Left ventricle myocardium inferior (tissue), 1 donor: ENCODE measurements around the gene FOXB1. TPM values are rescaled to one million over a fixed set of nuclear protein-coding genes. Genes with fewer than 3 reads are reported as not detected.

Experiments
- DNase-seq: peaks from one replicate; pipeline ENCODE4 v3.0.0-alpha.2; 2020
- H3K27ac ChIP-seq: fragments of 200-600 bp; replicated peaks from 2 replicates; pipeline ENCODE4 v1.8.0; 2021
- H3K27me3 ChIP-seq: fragments of 200-600 bp; 2 replicates; pipeline ENCODE4 v1.8.0; 2021; ENCODE audit warnings: low read depth
- H3K36me3 ChIP-seq: fragments of 200-600 bp; 2 replicates; pipeline ENCODE4 v1.8.0; 2021
- H3K4me1 ChIP-seq: fragments of 200-600 bp; 2 replicates; pipeline ENCODE4 v1.8.0; 2021
- H3K4me3 ChIP-seq: fragments of 200-600 bp; 2 replicates; pipeline ENCODE4 v1.8.0; 2021; ENCODE audit warnings: mild to moderate bottlenecking, moderate library complexity
- H3K9me3 ChIP-seq: fragments of 200-600 bp; replicated peaks from 2 replicates; pipeline ENCODE4 v1.8.0; 2021
- CTCF ChIP-seq: fragments of 200-600 bp; IDR thresholded peaks from 2 replicates; pipeline ENCODE4 v1.8.0; 2021; ENCODE audit warnings: antibody characterized with exemption, mild to moderate bottlenecking, borderline replicate concordance
- intact Hi-C: fragments of 100-400 bp; cut with micrococcal nuclease; formaldehyde crosslinking; loops from one replicate; pipeline ENCODE4 v1.11.0; 2022
- total RNA-seq: library from RNA; stranded (reverse); fragmentation: NEBNext Ultra II Directional; extraction: Animal tissue kit (Norgen Biotek cat#: 25700); gene quantifications from one replicate; pipeline ENCODE4 v1.2.1, GENCODE V29; 2021
- donor health status: DM: no; HTN: yes; CAD: no; lungs with severe emphysema.

FOXB1 gene
- total RNA-seq, 1 donor from 2014 or later, result not detected

- no peak for DNase-seq
- Histone ChIP-seq H3K4me3 (no peak overlapping the region), H3K36me3 (no peaks in the 10 kb centered on the region), H3K27ac (no peak overlapping the region), H3K4me1 (peaks cover 31% of the 10 kb centered on the region), H3K27me3 (peaks cover 100% of the 10 kb centered on the region), H3K9me3 (no peaks in the 10 kb centered on the region)
- intact Hi-C loops, result no loop called here
- no peak for TF ChIP-seq CTCF
These were observed 1.4 kb upstream of the FOXB1 start for GRCh38 chr15:60002528-60003218.

GRCh38 chr15:60003243-60004008 is 685 bp upstream of the FOXB1 start:
- H3K9me3 ChIP-seq, result no peaks in the 10 kb centered on the region
- H3K4me1 ChIP-seq, result peaks cover 31% of the 10 kb centered on the region
- no peak for DNase-seq
- H3K27me3 ChIP-seq, result peaks cover 100% of the 10 kb centered on the region
- intact Hi-C loops, result no loop called here
- no peaks in the 10 kb centered on the region for H3K36me3 ChIP-seq
- TF ChIP-seq CTCF, result no peak
- peak overlapping the region; percentile 64 for H3K4me3 ChIP-seq
- no peak overlapping the region for H3K27ac ChIP-seq

- Histone ChIP-seq H3K9me3 (no peaks in the 10 kb centered on the region), H3K27ac (no peak overlapping the region), H3K4me1 (peaks cover 31% of the 10 kb centered on the region), H3K27me3 (peaks cover 100% of the 10 kb centered on the region), H3K36me3 (no peaks in the 10 kb centered on the region), H3K4me3 (peak overlapping the region; percentile 64)
- intact Hi-C loops, result no loop called here
- no peak for DNase-seq
- TF ChIP-seq CTCF, result no peak
These were observed 788 bp downstream of the FOXB1 start for GRCh38 chr15:60004846-60005351.

GRCh38 chr15:60005352-60006202 is 1.5 kb downstream of the FOXB1 start:
- Histone ChIP-seq H3K27ac (no peak overlapping the region), H3K4me3 (peak overlapping the region; percentile 64), H3K36me3 (no peaks in the 10 kb centered on the region), H3K4me1 (peaks cover 31% of the 10 kb centered on the region), H3K9me3 (no peaks in the 10 kb centered on the region), H3K27me3 (peaks cover 100% of the 10 kb centered on the region)
- no peak for DNase-seq
- intact Hi-C loops, result no loop called here
- no peak for TF ChIP-seq CTCF

- no peak for TF ChIP-seq CTCF
- H3K36me3 ChIP-seq, result no peaks in the 10 kb centered on the region
- DNase-seq, result no peak
- no peak overlapping the region for H3K27ac ChIP-seq
- no peaks in the 10 kb centered on the region for H3K9me3 ChIP-seq
- H3K4me3 ChIP-seq, result peak overlapping the region; percentile 64
- intact Hi-C loops, result no loop called here
- peaks cover 31% of the 10 kb centered on the region for H3K4me1 ChIP-seq
- H3K27me3 ChIP-seq, result peaks cover 100% of the 10 kb centered on the region
These were observed 2.2 kb downstream of the FOXB1 start for GRCh38 chr15:60006203-60006862.
